GM12878 (cell line): ENCODE results near the gene YES1. TPM values are rescaled to one million over a fixed set of nuclear protein-coding genes. Genes with fewer than 3 reads are reported as not detected.

Source experiments
- ATAC-seq: fragments of 200-7000 bp; cut with Tn5 transposase; 3 replicates; pipeline ENCODE4 v1.9.1; 2020; ENCODE audit warnings: mild to moderate bottlenecking, moderate library complexity
- BruUV-seq: library from RNA; stranded (reverse); fragments of 400-500 nt; replicated peaks from 2 replicates; lab custom pipeline; 2021; lab: Mats Ljungman, UMichigan
- CTCF ChIA-PET: fragments of 300-600 bp; sonication (Branson Sonifier 250); formaldehyde crosslinking; extraction: SDS; loops from one replicate; lab custom pipeline; 2021; ENCODE audit warnings: inconsistent platforms; lab: Yijun Ruan, JAX
- POLR2A ChIA-PET: fragments of 350-600 bp; formaldehyde crosslinking; extraction: SDS; loops from one replicate; lab custom pipeline; 2021; ENCODE audit warnings: inconsistent platforms; lab: Charles Lee
- RAD21 ChIA-PET: fragments of 300-600 bp; sonication (Branson Sonifier 250); formaldehyde crosslinking; loops from one replicate; lab custom pipeline; 2023; ENCODE audit warnings: antibody characterized with exemption; ENCODE audit not compliant: unreplicated experiment; lab: Charles Lee
- SMC1A ChIA-PET: fragments of 300-600 bp; sonication (Branson Sonifier 250); formaldehyde crosslinking; loops from one replicate; lab custom pipeline; 2023; ENCODE audit not compliant: unreplicated experiment, uncharacterized antibody; lab: Charles Lee
- DNase-seq: peaks from one replicate; pipeline ENCODE4 v3.0.0-alpha.2; 2011; ENCODE audit warnings: low read depth, low spot score
- FAIRE-seq: peaks from 3 replicates; lab custom pipeline; 2011; peaks lifted over from hg19 to GRCh38; lab: Jason Lieb, UNC
- H2AFZ ChIP-seq: 2 replicates; pipeline ENCODE4 v1.6.0; 2011; ENCODE audit warnings: low read depth, low read length, control low read depth; ENCODE audit not compliant: control insufficient read depth
- H3K27ac ChIP-seq: 2 replicates; pipeline ENCODE4 v1.5.1; 2011; ENCODE audit warnings: control low read depth; ENCODE audit not compliant: control insufficient read depth, insufficient read depth
- H3K27me3 ChIP-seq, 2 experiments: replicated peaks in 1 of 2; 2 replicates each; pipeline versions ENCODE4 v1.6.0 to v1.6.1; 2011; ENCODE audit warnings: low read length in 1 of 2; ENCODE audit not compliant: control insufficient read depth in 2 of 2, insufficient read depth in 2 of 2
- H3K36me3 ChIP-seq, 2 experiments: 2 replicates each; pipeline ENCODE4 v1.5.1; 2011; ENCODE audit warnings: low read length in 1 of 2; ENCODE audit not compliant: control insufficient read depth in 2 of 2, insufficient read depth in 2 of 2
- H3K4me1 ChIP-seq: 2 replicates; pipeline ENCODE4 v1.6.1; 2011; ENCODE audit warnings: mild to moderate bottlenecking, low read length, moderate library complexity, mixed read lengths; ENCODE audit not compliant: control insufficient read depth, insufficient read depth
- H3K4me2 ChIP-seq: 2 replicates; pipeline ENCODE4 v1.6.0; 2011; ENCODE audit warnings: control low read depth; ENCODE audit not compliant: control insufficient read depth, insufficient read depth
- H3K4me3 ChIP-seq: fragments of 200-600 bp; sonication (generic); 2 replicates; pipeline ENCODE4 v1.5.1; 2016
- H3K79me2 ChIP-seq: 2 replicates; pipeline ENCODE4 v1.6.0; 2011; ENCODE audit warnings: low read length; ENCODE audit not compliant: control insufficient read depth, insufficient read depth
- H3K9ac ChIP-seq: 2 replicates; pipeline ENCODE4 v1.8.0; 2011; ENCODE audit warnings: low read length, control low read depth, mixed read lengths; ENCODE audit not compliant: control insufficient read depth, insufficient read depth
- H3K9me3 ChIP-seq: replicated peaks from 3 replicates; pipeline ENCODE4 v1.5.1; 2011; ENCODE audit warnings: mild to moderate bottlenecking, low read length; ENCODE audit not compliant: control insufficient read depth, insufficient read depth
- H4K20me1 ChIP-seq: 2 replicates; pipeline ENCODE4 v1.6.0; 2011; ENCODE audit not compliant: control insufficient read depth, insufficient read depth
- EP300 ChIP-seq, 2 experiments: fragments of 150-350 bp in 1 of 2; IDR thresholded peaks; 2 replicates each; pipeline ENCODE4 v1.6.1; 2011 to 2012; ENCODE audit warnings: low read depth in 2 of 2, low read length in 2 of 2, borderline replicate concordance in 1 of 2, improper control_type of control experiment in 1 of 2, inconsistent platforms in 1 of 2; ENCODE audit not compliant: control insufficient read depth in 1 of 2
- IRF4 ChIP-seq: IDR thresholded peaks from 2 replicates; pipeline ENCODE4 v1.6.1; 2011; ENCODE audit warnings: low read depth, low read length
- MTA3 ChIP-seq: IDR thresholded peaks from 2 replicates; pipeline ENCODE4 v1.6.1; 2012; ENCODE audit warnings: low read length, inconsistent platforms, borderline replicate concordance
- NFYB ChIP-seq: IDR thresholded peaks from 2 replicates; pipeline ENCODE4 v1.6.1; 2011; ENCODE audit warnings: low read depth, mild to moderate bottlenecking, low read length, improper control_type of control experiment, moderate library complexity; ENCODE audit not compliant: insufficient read depth
- NR2F1 ChIP-seq: fragments of 450-650 bp; conservative IDR thresholded peaks from 2 replicates; pipeline ENCODE4 v1.6.1; 2017; ENCODE audit warnings: mild to moderate bottlenecking
- SIX5 ChIP-seq: IDR thresholded peaks from 2 replicates; pipeline ENCODE4 v1.6.1; 2011; ENCODE audit warnings: mild to moderate bottlenecking, low read depth, low read length, moderate library complexity; ENCODE audit not compliant: severe bottlenecking
- SMAD5 ChIP-seq: IDR thresholded peaks from 2 replicates; pipeline ENCODE4 v1.6.1; 2016; ENCODE audit warnings: antibody characterized with exemption, low read depth
- SMARCA5 ChIP-seq: fragments of 450-650 bp; IDR thresholded peaks from 2 replicates; pipeline ENCODE4 v1.6.1; 2017; ENCODE audit warnings: mild to moderate bottlenecking
- TCF12 ChIP-seq: IDR thresholded peaks from 2 replicates; pipeline ENCODE4 v1.6.1; 2011; ENCODE audit warnings: low read depth, mild to moderate bottlenecking, low read length
- ZBED1 ChIP-seq: IDR thresholded peaks from 2 replicates; pipeline ENCODE4 v1.6.1; 2016; ENCODE audit warnings: borderline replicate concordance
- WGBS: methylation state at CpG from one replicate; pipeline ENCODE4 v1.1.6; 2016; ENCODE audit warnings: low lambda C conversion rate; ENCODE audit not compliant: insufficient replicate concordance, insufficient coverage; ENCODE audit errors: missing lambda C conversion rate; 5-methylcytosine and 5-hydroxymethylcytosine counted together
- in situ Hi-C: fragments of 300-500 bp; cut with MboI; formaldehyde crosslinking; loops from 9 replicates; pipeline ENCODE4 v1.14.3; 2018; ENCODE audit warnings: mixed read lengths
- intact Hi-C: fragments of 100-400 bp; cut with micrococcal nuclease; formaldehyde crosslinking; loops from one replicate; pipeline ENCODE4 v1.14.2; 2022; ENCODE audit not compliant: unreplicated experiment
- polyA plus RNA-seq, 11 experiments: library from polyadenylated mRNA; depleted of rRNA in 4 of 11; unstranded in 6 of 11; stranded (reverse) in 5 of 11; fragments of >200 nt; fragmentation: Nextera tagmentation in 4 of 11; fragmentation: Illumina TruSeq in 1 of 11; extraction: Ambion mirVana in 4 of 11; extraction: Trizol in 1 of 11; gene quantifications; 1 replicate in 1 of 11; 2 replicates in 10 of 11; pipeline versions ENCODE4 v1.2.1 to v1.2.3, GENCODE V29; 2011 to 2016; ENCODE audit warnings: inconsistent platforms in 2 of 11, missing spikeins in 2 of 11, low read depth in 1 of 11
- total RNA-seq, 4 experiments: library from RNA; depleted of rRNA in 3 of 4; stranded (reverse); fragments of >200 nt in 3 of 4; fragmentation: Illumina TruSeq in 1 of 4; extraction: Trizol in 1 of 4; gene quantifications; 2 replicates each; pipeline versions ENCODE4 v1.2.1 to v1.2.3, GENCODE V29; 2013 to 2021
- TF ChIP-seq, protein P1 (sequence below): IDR thresholded peaks from 2 replicates; pipeline ENCODE4 v1.6.1; 2011; ENCODE audit warnings: low read depth, low read length, improper control_type of control experiment, borderline replicate concordance
- TF ChIP-seq, protein P2 (sequence below): fragments of 450-650 bp; IDR thresholded peaks from 2 replicates; pipeline ENCODE4 v1.6.1; 2018; ENCODE audit warnings: mild to moderate bottlenecking, low read depth, moderate library complexity; ENCODE audit not compliant: partially characterized antibody
- TF ChIP-seq, protein P3 (sequence below): fragments of 450-650 bp; IDR thresholded peaks from 2 replicates; pipeline ENCODE4 v1.6.1; 2014; ENCODE audit warnings: mild to moderate bottlenecking
- TF ChIP-seq, protein P4 (sequence below): fragments of 450-650 bp; IDR thresholded peaks from 2 replicates; pipeline ENCODE4 v1.6.1; 2017; ENCODE audit warnings: mild to moderate bottlenecking, moderate library complexity

Gene YES1
- total and polyA plus RNA-seq, 10 of the 15 experiments (the other 5 are each of a cell fraction or from before 2014, with no cell fraction given): 2.3 to 7.9 (median 5.8) TPM

DNA sequence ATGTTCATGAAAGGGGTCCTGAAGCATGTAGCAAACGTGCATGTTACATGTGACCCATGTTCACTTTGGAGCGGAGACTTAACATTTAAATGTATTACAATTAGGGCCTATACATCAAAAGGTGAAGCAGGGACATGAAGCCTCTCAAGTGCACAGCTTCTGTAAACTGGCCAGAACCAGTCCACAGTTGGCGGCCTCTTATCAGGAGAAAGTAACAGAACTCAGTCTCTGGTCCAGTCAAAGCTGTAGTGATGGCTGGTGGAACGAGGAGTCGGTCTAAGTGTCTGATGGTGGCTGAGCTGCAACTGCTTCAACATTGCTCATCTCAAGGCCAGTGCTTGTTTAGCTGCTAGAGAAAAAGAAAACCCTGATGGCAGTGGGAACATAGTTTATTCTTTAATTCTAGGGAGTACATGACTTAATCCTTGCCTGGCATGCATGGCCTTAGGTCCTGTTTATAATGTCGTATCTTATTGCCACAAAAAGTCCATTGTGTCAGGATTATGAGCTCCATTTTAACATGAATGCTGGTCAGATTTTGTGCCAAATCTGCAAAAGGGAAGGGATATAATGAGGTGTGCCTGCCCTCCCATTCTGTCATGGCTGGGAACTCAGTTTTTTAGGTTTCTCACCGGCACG is 22.2 kb upstream of the YES1 start:
- H3K27ac ChIP-seq: no peak overlapping the region
- H3K36me3 ChIP-seq: no peaks in the 10 kb centered on the region
- DNase-seq (no peak), FAIRE-seq (no peak), ATAC-seq (no peak)
- H3K9ac ChIP-seq: no peak overlapping the region
- peaks cover 7% of the 10 kb centered on the region for H3K4me1 ChIP-seq
- H3K27me3 ChIP-seq: no peaks in the 10 kb centered on the region
- POLR2A ChIA-PET: no interaction called here
- H3K4me3 ChIP-seq: no peak overlapping the region
- CTCF ChIA-PET: interaction anchor here (0.7 to 6.1 kb wide), 5 partner anchors 21 to 209 kb away, joined by 3 to 295 read pairs (median 4); no protein-coding TSS in a partner anchor
- in situ Hi-C loops: loop anchor here (5.0 kb wide), 2 partner anchors 92 to 212 kb away; no protein-coding TSS in a partner anchor
- H4K20me1 ChIP-seq: no peaks in the 10 kb centered on the region
- H3K79me2 ChIP-seq: no peaks in the 10 kb centered on the region
- intact Hi-C loops: loop anchor here (10.0 kb wide), 1 partner anchor 569 kb away; the partner anchor contains the start of gene THOC1
- SMC1A ChIA-PET: interaction anchor here (6.1 to 8.0 kb wide), 3 partner anchors 17 to 211 kb away, joined by 91 to 222 read pairs (median 188); no protein-coding TSS in a partner anchor
- no peaks in the 10 kb centered on the region for H3K9me3 ChIP-seq
- no TSS peak for BruUV-seq
- RAD21 ChIA-PET: interaction anchor here (5.9 to 6.1 kb wide), 2 partner anchors 93 to 211 kb away, joined by 158 to 168 read pairs; no protein-coding TSS in a partner anchor
- WGBS: 61% methylated on average over 8 of the region's 8 CpGs
- H2AFZ ChIP-seq: no peak overlapping the region
- no peak overlapping the region for H3K4me2 ChIP-seq
- TF ChIP-seq SMAD5 (no peak), SMARCA5 (no peak), SIX5 (no peak), EP300 (IDR thresholded peaks at IDR 0.05; ENCODE audit: borderline replicate concordance in 1 of 2, control insufficient read depth in 1 of 2, low read depth in 2 of 2, low read length in 2 of 2) (no peak), NR2F1 (no peak), NFYB (no peak), ZBED1 (no peak), TCF12 (no peak), MTA3 (no peak), IRF4 (no peak)
- TF ChIP-seq, protein P1, sequence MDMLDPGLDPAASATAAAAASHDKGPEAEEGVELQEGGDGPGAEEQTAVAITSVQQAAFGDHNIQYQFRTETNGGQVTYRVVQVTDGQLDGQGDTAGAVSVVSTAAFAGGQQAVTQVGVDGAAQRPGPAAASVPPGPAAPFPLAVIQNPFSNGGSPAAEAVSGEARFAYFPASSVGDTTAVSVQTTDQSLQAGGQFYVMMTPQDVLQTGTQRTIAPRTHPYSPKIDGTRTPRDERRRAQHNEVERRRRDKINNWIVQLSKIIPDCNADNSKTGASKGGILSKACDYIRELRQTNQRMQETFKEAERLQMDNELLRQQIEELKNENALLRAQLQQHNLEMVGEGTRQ: no peak
- TF ChIP-seq, protein P2, sequence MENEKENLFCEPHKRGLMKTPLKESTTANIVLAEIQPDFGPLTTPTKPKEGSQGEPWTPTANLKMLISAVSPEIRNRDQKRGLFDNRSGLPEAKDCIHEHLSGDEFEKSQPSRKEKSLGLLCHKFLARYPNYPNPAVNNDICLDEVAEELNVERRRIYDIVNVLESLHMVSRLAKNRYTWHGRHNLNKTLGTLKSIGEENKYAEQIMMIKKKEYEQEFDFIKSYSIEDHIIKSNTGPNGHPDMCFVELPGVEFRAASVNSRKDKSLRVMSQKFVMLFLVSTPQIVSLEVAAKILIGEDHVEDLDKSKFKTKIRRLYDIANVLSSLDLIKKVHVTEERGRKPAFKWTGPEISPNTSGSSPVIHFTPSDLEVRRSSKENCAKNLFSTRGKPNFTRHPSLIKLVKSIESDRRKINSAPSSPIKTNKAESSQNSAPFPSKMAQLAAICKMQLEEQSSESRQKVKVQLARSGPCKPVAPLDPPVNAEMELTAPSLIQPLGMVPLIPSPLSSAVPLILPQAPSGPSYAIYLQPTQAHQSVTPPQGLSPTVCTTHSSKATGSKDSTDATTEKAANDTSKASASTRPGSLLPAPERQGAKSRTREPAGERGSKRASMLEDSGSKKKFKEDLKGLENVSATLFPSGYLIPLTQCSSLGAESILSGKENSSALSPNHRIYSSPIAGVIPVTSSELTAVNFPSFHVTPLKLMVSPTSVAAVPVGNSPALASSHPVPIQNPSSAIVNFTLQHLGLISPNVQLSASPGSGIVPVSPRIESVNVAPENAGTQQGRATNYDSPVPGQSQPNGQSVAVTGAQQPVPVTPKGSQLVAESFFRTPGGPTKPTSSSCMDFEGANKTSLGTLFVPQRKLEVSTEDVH: no peak
- TF ChIP-seq, protein P3, sequence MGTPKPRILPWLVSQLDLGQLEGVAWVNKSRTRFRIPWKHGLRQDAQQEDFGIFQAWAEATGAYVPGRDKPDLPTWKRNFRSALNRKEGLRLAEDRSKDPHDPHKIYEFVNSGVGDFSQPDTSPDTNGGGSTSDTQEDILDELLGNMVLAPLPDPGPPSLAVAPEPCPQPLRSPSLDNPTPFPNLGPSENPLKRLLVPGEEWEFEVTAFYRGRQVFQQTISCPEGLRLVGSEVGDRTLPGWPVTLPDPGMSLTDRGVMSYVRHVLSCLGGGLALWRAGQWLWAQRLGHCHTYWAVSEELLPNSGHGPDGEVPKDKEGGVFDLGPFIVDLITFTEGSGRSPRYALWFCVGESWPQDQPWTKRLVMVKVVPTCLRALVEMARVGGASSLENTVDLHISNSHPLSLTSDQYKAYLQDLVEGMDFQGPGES: no peak
- TF ChIP-seq, protein P4, sequence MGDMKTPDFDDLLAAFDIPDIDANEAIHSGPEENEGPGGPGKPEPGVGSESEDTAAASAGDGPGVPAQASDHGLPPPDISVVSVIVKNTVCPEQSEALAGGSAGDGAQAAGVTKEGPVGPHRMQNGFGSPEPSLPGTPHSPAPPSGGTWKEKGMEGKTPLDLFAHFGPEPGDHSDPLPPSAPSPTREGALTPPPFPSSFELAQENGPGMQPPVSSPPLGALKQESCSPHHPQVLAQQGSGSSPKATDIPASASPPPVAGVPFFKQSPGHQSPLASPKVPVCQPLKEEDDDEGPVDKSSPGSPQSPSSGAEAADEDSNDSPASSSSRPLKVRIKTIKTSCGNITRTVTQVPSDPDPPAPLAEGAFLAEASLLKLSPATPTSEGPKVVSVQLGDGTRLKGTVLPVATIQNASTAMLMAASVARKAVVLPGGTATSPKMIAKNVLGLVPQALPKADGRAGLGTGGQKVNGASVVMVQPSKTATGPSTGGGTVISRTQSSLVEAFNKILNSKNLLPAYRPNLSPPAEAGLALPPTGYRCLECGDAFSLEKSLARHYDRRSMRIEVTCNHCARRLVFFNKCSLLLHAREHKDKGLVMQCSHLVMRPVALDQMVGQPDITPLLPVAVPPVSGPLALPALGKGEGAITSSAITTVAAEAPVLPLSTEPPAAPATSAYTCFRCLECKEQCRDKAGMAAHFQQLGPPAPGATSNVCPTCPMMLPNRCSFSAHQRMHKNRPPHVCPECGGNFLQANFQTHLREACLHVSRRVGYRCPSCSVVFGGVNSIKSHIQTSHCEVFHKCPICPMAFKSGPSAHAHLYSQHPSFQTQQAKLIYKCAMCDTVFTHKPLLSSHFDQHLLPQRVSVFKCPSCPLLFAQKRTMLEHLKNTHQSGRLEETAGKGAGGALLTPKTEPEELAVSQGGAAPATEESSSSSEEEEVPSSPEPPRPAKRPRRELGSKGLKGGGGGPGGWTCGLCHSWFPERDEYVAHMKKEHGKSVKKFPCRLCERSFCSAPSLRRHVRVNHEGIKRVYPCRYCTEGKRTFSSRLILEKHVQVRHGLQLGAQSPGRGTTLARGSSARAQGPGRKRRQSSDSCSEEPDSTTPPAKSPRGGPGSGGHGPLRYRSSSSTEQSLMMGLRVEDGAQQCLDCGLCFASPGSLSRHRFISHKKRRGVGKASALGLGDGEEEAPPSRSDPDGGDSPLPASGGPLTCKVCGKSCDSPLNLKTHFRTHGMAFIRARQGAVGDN: no peak
